ENCODE data around the gene VDAC2. TPM values are rescaled to one million over a fixed set of nuclear protein-coding genes. Genes with fewer than 3 reads are reported as not detected.
A peak's percentile ranks its signal among the peaks of the same experiment; 100 is the strongest.
"Not testable (repeated sequence)": the region's sequence is repeated elsewhere in the genome, so short reads cannot be mapped to it uniquely, and the experiment has no call there.

VDAC2 gene
- polyA plus RNA-seq, 1 experiment: 80.9 TPM

- Histone ChIP-seq H3K4me3 (ENCODE audit: low read depth, low read length) (peak overlapping the region; percentile 79), H3K27me3 (ENCODE audit: control insufficient read depth, insufficient read depth, low read length) (no peaks in the 10 kb centered on the region), H3K36me3 (ENCODE audit: control insufficient read depth, insufficient read depth, low read length) (peaks cover 5% of the 10 kb centered on the region)
- DNase-seq (ENCODE audit: low read depth): no peak
- ChIA-PET POLR2A (interaction anchor here (0.6 kb wide), 1 partner anchor 10 kb away, joined by 3 read pairs; no protein-coding TSS in a partner anchor), CTCF (interaction anchor here (1.0 to 3.4 kb wide), 6 partner anchors 9 to 25 kb away, joined by 3 to 19 read pairs (median 6); partner anchors contain the start of gene COMTD1)
- TF ChIP-seq, protein P1, sequence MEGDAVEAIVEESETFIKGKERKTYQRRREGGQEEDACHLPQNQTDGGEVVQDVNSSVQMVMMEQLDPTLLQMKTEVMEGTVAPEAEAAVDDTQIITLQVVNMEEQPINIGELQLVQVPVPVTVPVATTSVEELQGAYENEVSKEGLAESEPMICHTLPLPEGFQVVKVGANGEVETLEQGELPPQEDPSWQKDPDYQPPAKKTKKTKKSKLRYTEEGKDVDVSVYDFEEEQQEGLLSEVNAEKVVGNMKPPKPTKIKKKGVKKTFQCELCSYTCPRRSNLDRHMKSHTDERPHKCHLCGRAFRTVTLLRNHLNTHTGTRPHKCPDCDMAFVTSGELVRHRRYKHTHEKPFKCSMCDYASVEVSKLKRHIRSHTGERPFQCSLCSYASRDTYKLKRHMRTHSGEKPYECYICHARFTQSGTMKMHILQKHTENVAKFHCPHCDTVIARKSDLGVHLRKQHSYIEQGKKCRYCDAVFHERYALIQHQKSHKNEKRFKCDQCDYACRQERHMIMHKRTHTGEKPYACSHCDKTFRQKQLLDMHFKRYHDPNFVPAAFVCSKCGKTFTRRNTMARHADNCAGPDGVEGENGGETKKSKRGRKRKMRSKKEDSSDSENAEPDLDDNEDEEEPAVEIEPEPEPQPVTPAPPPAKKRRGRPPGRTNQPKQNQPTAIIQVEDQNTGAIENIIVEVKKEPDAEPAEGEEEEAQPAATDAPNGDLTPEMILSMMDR (IDR thresholded peaks at IDR 0.05; ENCODE audit: insufficient read depth, low read depth, low read length): no peak
Measured at GRCh38 chr10:75209086-75209920, 1.3 kb upstream of the VDAC2 start.

DNA sequence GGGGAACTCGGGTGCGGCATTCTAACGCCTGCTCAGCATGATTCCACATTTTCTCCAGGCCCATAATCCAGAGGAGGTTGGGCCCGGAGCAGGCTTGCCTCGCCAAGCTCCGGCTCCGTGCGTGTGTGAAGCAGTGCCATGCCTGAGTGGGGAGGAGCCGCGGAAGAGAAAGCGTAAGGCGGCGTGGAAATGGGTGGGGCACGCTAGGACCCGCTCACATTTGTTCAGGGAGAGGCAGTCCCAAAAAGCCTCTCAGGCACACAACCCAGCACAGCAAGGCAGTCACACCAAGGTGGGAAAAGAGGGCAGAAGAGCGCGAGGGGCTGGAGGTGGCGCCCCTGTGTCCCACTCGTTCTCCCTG is 695 bp upstream of the VDAC2 start:
- peak overlapping the region; percentile 79 for H3K4me3 ChIP-seq (ENCODE audit: low read depth, low read length)
- peaks cover 8% of the 10 kb centered on the region for H3K36me3 ChIP-seq (ENCODE audit: control insufficient read depth, insufficient read depth, low read length)
- ChIA-PET POLR2A (interaction anchor here (0.6 kb wide), 1 partner anchor 9 kb away, joined by 3 read pairs; no protein-coding TSS in a partner anchor), CTCF (interaction anchor here (1.0 to 3.4 kb wide), 7 partner anchors 9 to 25 kb away, joined by 3 to 19 read pairs (median 5); partner anchors contain the start of gene COMTD1)
- no peak for DNase-seq (ENCODE audit: low read depth)
- H3K27me3 ChIP-seq (ENCODE audit: control insufficient read depth, insufficient read depth, low read length): no peaks in the 10 kb centered on the region
- TF ChIP-seq, protein P1 (IDR thresholded peaks at IDR 0.05; ENCODE audit: insufficient read depth, low read depth, low read length): no peak

- H3K36me3 ChIP-seq (ENCODE audit: control insufficient read depth, insufficient read depth, low read length): peaks cover 10% of the 10 kb centered on the region
- H3K4me3 ChIP-seq (ENCODE audit: low read depth, low read length): peak overlapping the region; percentile 79
- TF ChIP-seq, protein P1 (IDR thresholded peaks at IDR 0.05; ENCODE audit: insufficient read depth, low read depth, low read length): no peak
- ChIA-PET CTCF (interaction anchor here (1.0 to 3.4 kb wide), 6 partner anchors 14 to 24 kb away, joined by 3 to 19 read pairs (median 5); partner anchors contain the start of gene COMTD1), POLR2A (interaction anchor here (0.5 to 0.8 kb wide), 2 partner anchors 11 to 207 kb away, joined by 5 read pairs; no protein-coding TSS in a partner anchor)
- DNase-seq (ENCODE audit: low read depth): no peak
- no peaks in the 10 kb centered on the region for H3K27me3 ChIP-seq (ENCODE audit: control insufficient read depth, insufficient read depth, low read length)
Measured at GRCh38 chr10:75211007-75211691, 553 bp downstream of the VDAC2 start.

DNA sequence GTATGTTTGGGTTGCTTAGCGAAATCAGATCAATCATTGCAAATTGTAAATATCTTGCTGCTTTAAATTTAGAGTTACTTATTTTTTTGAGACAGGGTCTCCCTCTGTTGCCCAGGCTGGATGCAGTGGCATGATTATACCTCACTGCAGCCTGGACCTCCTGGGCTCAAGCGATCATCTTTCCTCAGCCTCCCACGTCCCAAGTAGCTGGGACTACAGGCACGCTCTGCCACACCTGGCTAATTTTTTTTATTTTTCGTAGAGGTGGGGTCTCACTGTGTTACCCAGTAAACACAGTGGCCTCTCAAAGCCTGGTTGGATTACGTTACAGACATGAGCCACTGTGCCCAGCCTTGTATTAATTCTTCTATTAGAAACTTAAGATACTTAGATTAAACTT is 1.7 kb downstream of the VDAC2 start:
- no peaks in the 10 kb centered on the region for H3K27me3 ChIP-seq (ENCODE audit: control insufficient read depth, insufficient read depth, low read length)
- POLR2A ChIA-PET: no interaction called here
- peak overlapping the region; percentile 79 for H3K4me3 ChIP-seq (ENCODE audit: low read depth, low read length)
- H3K36me3 ChIP-seq (ENCODE audit: control insufficient read depth, insufficient read depth, low read length): peaks cover 19% of the 10 kb centered on the region
- CTCF ChIA-PET: interaction anchor here (3.4 kb wide), 1 partner anchor 22 kb away, joined by 19 read pairs; the partner anchor contains the start of gene COMTD1
- TF ChIP-seq, protein P1 (IDR thresholded peaks at IDR 0.05; ENCODE audit: insufficient read depth, low read depth, low read length): no peak
- no peak for DNase-seq (ENCODE audit: low read depth)

DNA sequence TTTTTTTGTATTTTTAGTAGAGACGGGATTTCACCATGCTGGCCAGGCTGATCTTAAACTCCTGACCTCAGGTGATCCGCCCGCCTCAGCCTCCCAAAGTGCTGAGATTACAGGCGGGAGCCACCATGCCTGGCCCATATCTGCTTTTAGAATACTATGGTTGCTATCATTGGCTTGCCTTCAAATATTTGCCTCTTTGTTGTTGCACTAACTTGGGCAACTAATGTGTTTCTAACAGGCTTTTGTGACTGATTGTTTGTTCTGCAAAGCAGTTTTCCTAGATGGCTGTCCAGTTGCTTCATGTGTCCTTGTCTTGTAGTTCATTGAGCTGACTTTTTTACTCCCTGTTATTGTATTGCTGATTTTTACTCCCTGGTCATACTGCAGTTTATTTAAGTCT is 9.7 kb downstream of the VDAC2 start:
- CTCF ChIA-PET: interaction anchor here (1.1 to 2.3 kb wide), 2 partner anchors 11 to 32 kb away, joined by 4 to 9 read pairs; no protein-coding TSS in a partner anchor

GRCh38 chr10:75221492-75221891 is 10.9 kb downstream of the VDAC2 start:
- peaks cover 21% of the 10 kb centered on the region for H3K36me3 ChIP-seq (ENCODE audit: control insufficient read depth, insufficient read depth, low read length)
- POLR2A ChIA-PET; H3K27me3 ChIP-seq (ENCODE audit: control insufficient read depth, insufficient read depth, low read length); H3K4me3 ChIP-seq (ENCODE audit: low read depth, low read length); DNase-seq (ENCODE audit: low read depth): not testable (repeated sequence)
- CTCF ChIA-PET: interaction anchor here (2.3 kb wide), 1 partner anchor 9 kb away, joined by 9 read pairs; no protein-coding TSS in a partner anchor

More for the DNA sequence above, 9.7 kb downstream of the VDAC2 start:
- Histone ChIP-seq H3K27me3 (ENCODE audit: control insufficient read depth, insufficient read depth, low read length) (no peaks in the 10 kb centered on the region), H3K4me3 (ENCODE audit: low read depth, low read length) (no peak overlapping the region), H3K36me3 (ENCODE audit: control insufficient read depth, insufficient read depth, low read length) (peaks cover 25% of the 10 kb centered on the region)
- DNase-seq (ENCODE audit: low read depth): no peak
- POLR2A ChIA-PET: no interaction called here
- TF ChIP-seq, protein P1 (IDR thresholded peaks at IDR 0.05; ENCODE audit: insufficient read depth, low read depth, low read length): no peak

All from BJ (cell line).